ENCODE measurements around the gene GALC.
A peak's percentile ranks its signal among the peaks of the same experiment; 100 is the strongest.

The GALC gene

DNA sequence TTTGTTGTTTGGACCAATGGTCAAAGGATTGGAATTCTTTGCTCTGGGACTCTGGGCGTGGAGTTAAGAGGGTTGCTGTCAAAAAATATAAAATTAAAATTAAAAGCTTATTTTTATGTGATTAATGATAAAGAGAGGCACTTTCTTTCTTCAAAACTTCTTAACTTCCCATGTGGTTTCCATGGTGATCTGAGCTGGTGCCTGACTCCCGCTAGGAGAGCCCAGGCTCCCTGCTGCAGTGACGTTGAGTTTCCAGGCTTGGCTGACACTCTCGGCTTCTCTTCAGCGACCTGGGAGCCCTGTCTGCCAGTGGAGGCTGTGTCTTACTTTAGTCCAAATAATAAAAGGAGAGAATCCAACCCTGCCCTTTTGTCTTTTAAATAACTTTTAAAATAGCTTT lies 84.4 kb downstream of the GALC start:
- H3K4me3 ChIP-seq (ENCODE audit: low read length), result no peak overlapping the region
- no peak for DNase-seq (ENCODE audit: low read depth)
- TF ChIP-seq, protein P1, sequence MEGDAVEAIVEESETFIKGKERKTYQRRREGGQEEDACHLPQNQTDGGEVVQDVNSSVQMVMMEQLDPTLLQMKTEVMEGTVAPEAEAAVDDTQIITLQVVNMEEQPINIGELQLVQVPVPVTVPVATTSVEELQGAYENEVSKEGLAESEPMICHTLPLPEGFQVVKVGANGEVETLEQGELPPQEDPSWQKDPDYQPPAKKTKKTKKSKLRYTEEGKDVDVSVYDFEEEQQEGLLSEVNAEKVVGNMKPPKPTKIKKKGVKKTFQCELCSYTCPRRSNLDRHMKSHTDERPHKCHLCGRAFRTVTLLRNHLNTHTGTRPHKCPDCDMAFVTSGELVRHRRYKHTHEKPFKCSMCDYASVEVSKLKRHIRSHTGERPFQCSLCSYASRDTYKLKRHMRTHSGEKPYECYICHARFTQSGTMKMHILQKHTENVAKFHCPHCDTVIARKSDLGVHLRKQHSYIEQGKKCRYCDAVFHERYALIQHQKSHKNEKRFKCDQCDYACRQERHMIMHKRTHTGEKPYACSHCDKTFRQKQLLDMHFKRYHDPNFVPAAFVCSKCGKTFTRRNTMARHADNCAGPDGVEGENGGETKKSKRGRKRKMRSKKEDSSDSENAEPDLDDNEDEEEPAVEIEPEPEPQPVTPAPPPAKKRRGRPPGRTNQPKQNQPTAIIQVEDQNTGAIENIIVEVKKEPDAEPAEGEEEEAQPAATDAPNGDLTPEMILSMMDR (IDR thresholded peaks at IDR 0.05; ENCODE audit: insufficient read depth, low read depth, low read length, missing control alignments), result no peak

DNA sequence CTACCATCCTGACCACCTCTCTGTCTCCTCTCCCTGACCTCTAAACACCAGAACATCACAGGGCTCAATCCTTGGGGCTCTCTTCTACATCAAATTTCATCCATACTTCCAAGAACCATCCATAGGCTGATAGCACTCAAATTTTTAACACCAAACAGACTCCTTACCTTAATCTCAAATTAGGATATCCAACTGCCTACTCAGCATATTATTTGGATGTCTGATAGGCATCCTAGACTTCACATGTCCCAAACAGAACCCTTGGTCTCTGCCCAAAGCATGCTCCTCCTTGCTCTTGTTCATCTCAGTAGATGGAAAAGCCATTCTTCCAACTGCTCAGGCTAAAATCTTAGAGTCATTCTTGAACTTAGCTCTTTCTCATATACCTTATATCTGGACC lies 91.3 kb downstream of the GALC start:
- no peak overlapping the region for H3K4me3 ChIP-seq (ENCODE audit: low read length)
- DNase-seq (ENCODE audit: low read depth), result no peak
- TF ChIP-seq, protein P1 (IDR thresholded peaks at IDR 0.05; ENCODE audit: insufficient read depth, low read depth, low read length, missing control alignments), result no peak

DNA sequence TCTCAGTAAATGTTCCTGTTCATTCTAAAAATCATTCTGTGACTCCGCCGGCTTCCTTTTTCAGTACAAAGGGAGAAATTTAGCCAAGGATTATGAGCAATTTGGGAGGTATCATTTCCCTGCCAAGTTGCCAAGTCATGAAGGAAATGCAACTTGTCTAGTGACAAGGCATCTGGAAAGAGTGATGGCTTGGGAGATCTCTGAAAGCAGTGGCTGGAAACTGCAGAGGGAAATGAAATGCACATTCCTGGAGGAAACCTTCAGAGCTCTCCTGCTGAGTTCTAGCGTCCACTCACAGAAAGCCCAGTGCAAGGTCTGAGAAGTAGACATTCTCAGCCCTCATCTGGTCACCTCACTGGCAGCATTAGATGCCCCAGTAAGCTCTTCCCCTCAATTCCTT lies 91.7 kb downstream of the GALC start:
- DNase-seq (ENCODE audit: low read depth), result no peak
- TF ChIP-seq, protein P1 (IDR thresholded peaks at IDR 0.05; ENCODE audit: insufficient read depth, low read depth, low read length, missing control alignments), result no peak
- no peak overlapping the region for H3K4me3 ChIP-seq (ENCODE audit: low read length)

DNA sequence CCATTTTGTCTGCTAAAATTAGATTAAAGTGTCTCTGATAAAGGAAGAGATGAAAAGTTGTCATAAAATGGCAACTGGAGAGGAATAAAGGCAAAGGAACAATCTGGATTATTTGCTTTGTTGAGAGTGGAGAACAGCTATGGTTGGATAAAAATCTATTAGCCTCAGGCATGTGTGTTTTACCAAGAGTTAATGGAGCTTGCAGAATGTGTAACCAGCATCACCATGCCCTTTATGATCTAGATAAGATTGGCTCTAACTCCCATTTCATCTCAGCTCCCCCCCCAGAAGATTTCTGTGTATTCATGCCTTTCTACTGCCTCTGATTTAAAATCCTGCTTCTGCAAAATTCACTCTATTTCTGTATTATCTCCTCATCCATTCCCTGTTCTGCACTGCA lies 93.8 kb downstream of the GALC start:
- TF ChIP-seq, protein P1 (IDR thresholded peaks at IDR 0.05; ENCODE audit: insufficient read depth, low read depth, low read length, missing control alignments), result no peak
- no peak for DNase-seq (ENCODE audit: low read depth)
- no peak overlapping the region for H3K4me3 ChIP-seq (ENCODE audit: low read length)

DNA sequence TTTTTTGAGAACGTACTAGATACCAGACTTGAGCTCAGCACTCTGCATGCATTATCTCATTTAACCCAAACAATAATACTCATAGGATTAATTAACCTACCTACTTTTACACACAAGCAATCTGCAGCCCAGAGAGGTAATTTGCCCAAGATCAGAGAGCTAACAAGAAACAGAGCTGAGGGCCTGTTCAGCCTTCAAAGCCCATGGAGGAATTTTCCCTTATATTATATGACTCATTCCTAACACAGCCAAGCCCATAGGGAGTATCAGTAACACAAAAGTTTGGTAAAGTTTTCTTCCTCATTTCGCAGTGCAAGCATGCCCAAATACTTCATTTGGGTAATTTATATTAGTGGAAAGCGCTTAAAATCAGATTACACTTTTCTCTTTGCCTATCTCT lies 94.7 kb downstream of the GALC start:
- H3K4me3 ChIP-seq (ENCODE audit: low read length), result no peak overlapping the region
- peak; percentile 15 for DNase-seq (ENCODE audit: low read depth)
- TF ChIP-seq, protein P1 (IDR thresholded peaks at IDR 0.05; ENCODE audit: insufficient read depth, low read depth, low read length, missing control alignments), result no peak

DNA sequence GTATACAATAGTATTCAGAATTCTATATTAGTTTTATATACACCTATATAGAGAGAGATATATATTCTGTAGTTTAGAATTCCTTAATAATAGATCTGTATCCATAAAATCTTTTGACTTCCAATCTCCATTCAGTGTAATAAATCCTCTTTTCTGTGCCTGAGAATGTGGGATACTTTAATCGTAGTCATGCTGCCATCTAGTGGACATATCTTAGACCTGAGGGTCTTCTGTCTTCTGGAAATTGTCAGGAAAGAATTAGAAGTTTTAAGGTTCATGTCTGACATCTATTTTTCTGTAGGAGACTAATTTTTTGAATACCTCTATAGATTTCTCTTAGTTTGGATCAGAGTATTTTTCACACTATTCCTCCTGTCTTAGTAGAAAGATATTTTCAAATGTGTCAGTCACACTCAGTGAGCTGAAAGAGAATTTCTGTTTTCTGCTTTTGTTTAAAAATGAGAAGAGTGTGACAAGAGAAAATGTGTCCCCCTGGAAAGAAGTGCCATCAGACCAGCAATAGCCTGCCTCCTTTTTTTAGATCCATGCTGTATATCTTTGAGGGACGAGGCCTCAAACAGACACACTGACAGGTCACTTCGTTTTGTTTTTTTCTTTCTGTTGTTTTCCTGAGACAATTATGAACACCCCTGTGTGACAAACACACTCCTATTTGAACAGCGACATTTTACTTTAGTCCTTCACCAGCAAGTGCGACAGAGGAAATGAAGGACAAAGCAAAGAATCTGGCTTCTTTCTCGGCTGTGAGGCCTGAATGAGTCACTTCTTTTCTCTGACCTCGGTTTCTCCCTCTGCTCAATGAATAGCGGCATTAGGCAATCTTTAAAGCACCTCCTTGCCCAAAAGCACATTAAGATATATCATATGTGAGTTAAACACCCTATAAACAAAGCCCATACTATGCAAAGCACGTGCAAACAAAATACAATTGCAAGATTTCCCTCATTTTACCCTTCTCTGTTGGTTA lies 96.3 kb downstream of the GALC start:
- TF ChIP-seq, protein P1 (IDR thresholded peaks at IDR 0.05; ENCODE audit: insufficient read depth, low read depth, low read length, missing control alignments), result peak; percentile 66
- peak; percentile 70 for DNase-seq (ENCODE audit: low read depth)
- no peak overlapping the region for H3K4me3 ChIP-seq (ENCODE audit: low read length)
